Loucy (cell line): Measurements from ENCODE around the gene ABCA1.

ENCODE experiments used
- H2AFZ ChIP-seq: fragments of 200-600 bp; sonication (generic); 2 replicates; pipeline ENCODE4 v1.6.0; 2016; ENCODE audit warnings: antibody characterized with exemption, mild to moderate bottlenecking, low read length, moderate library complexity
- H3F3A ChIP-seq: fragments of 200-600 bp; 2 replicates; pipeline ENCODE4 v1.6.0; 2016; ENCODE audit warnings: antibody characterized with exemption, low read depth, mild to moderate bottlenecking
- H3K27me3 ChIP-seq: fragments of 200-600 bp; sonication (generic); 2 replicates; pipeline ENCODE4 v1.6.1; 2014; ENCODE audit warnings: low read length, mild to moderate bottlenecking; ENCODE audit not compliant: insufficient read depth, poor library complexity, severe bottlenecking
- H3K36me3 ChIP-seq: fragments of 200-600 bp; sonication (generic); 2 replicates; pipeline ENCODE4 v1.6.1; 2016; ENCODE audit warnings: low read length; ENCODE audit not compliant: insufficient read depth
- H3K4me1 ChIP-seq: fragments of 200-600 bp; sonication (generic); 2 replicates; pipeline ENCODE4 v1.5.1; 2014; ENCODE audit warnings: low read length, mild to moderate bottlenecking; ENCODE audit not compliant: insufficient read depth, poor library complexity, severe bottlenecking
- H3K4me2 ChIP-seq: fragments of 200-600 bp; sonication (generic); 2 replicates; pipeline ENCODE4 v1.6.0; 2014; ENCODE audit warnings: antibody characterized with exemption, low read length, low read depth, mild to moderate bottlenecking; ENCODE audit not compliant: poor library complexity, severe bottlenecking
- H3K4me3 ChIP-seq: fragments of 200-600 bp; sonication (generic); 2 replicates; pipeline ENCODE4 v1.5.1; 2014; ENCODE audit warnings: low read length, mild to moderate bottlenecking, mixed read lengths; ENCODE audit not compliant: poor library complexity, severe bottlenecking
- H3K79me2 ChIP-seq: fragments of 200-600 bp; sonication (generic); 2 replicates; pipeline ENCODE4 v1.6.1; 2014; ENCODE audit warnings: low read length; ENCODE audit not compliant: insufficient read depth
- H3K9ac ChIP-seq: fragments of 200-600 bp; sonication (generic); 2 replicates; pipeline ENCODE4 v1.6.0; 2014; ENCODE audit warnings: mild to moderate bottlenecking, low read depth, low read length, moderate library complexity; ENCODE audit not compliant: poor library complexity, severe bottlenecking
- H3K9me2 ChIP-seq: fragments of 200-600 bp; sonication (generic); replicated peaks from 2 replicates; pipeline ENCODE4 v1.6.1; 2016; ENCODE audit warnings: low read depth, low read length, mixed read lengths
- H3K9me3 ChIP-seq: fragments of 200-600 bp; sonication (generic); 2 replicates; pipeline ENCODE4 v1.6.1; 2014; ENCODE audit warnings: mild to moderate bottlenecking, antibody characterized with exemption, low read length, low read depth; ENCODE audit not compliant: insufficient read depth
- H4K20me1 ChIP-seq: fragments of 200-600 bp; sonication (generic); 2 replicates; pipeline ENCODE4 v1.6.0; 2014; ENCODE audit warnings: antibody characterized with exemption, low read length, mild to moderate bottlenecking; ENCODE audit not compliant: insufficient read depth, poor library complexity, severe bottlenecking
- EZH2phosphoT487 ChIP-seq: fragments of 200-600 bp; IDR thresholded peaks from 2 replicates; pipeline ENCODE4 v1.6.1; 2018; ENCODE audit warnings: antibody characterized with exemption, mild to moderate bottlenecking, moderate library complexity, borderline replicate concordance
- TF ChIP-seq, protein P1 (sequence below): fragments of 200-600 bp; sonication (generic); conservative IDR thresholded peaks from 2 replicates; pipeline ENCODE4 v1.5.1; 2014; ENCODE audit warnings: mild to moderate bottlenecking, antibody characterized with exemption, low read length

Gene ABCA1

DNA sequence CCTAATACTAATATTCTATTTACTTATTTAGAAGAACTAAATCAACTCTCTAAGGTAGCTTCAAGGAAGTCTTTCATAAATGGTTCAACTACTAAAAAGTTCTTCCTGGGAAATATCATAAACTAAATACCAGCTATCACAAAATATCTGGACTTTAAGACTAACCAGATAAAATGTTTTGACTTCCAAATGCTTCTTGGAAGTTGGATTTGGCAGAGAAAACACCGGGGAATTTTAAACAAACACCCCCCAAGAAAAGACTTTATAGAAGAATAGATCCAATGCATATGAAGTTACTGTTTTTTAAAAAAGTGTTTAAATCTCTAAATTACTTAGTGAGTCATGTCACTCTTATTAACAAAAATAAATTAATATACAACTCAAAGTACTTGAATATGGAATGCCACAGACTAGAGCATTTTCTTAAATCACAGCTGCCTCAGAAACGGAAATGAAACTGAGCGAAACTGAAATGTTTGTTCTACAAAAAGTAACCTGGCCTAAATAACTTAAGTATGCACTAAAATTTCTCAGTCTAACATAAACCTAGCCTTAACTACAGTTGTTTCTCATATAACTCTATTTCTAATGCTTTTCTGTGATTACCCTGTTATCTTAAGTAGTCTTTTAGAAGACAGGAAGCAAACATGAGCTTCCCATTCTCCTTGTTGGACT, 6.8 kb downstream of the ABCA1 start:
- Histone ChIP-seq H3K36me3 (no peaks in the 10 kb centered on the region), H3K79me2 (no peaks in the 10 kb centered on the region), H3K4me2 (no peak overlapping the region), H3K9ac (no peak overlapping the region), H3F3A (no peaks in the 10 kb centered on the region), H3K4me1 (no peaks in the 10 kb centered on the region), H3K4me3 (no peak overlapping the region), H3K9me2 (no peaks in the 10 kb centered on the region), H3K9me3 (no peaks in the 10 kb centered on the region), H4K20me1 (no peaks in the 10 kb centered on the region), H2AFZ (no peak overlapping the region), H3K27me3 (no peaks in the 10 kb centered on the region)
- no peak for TF ChIP-seq EZH2phosphoT487
- TF ChIP-seq, protein P1, sequence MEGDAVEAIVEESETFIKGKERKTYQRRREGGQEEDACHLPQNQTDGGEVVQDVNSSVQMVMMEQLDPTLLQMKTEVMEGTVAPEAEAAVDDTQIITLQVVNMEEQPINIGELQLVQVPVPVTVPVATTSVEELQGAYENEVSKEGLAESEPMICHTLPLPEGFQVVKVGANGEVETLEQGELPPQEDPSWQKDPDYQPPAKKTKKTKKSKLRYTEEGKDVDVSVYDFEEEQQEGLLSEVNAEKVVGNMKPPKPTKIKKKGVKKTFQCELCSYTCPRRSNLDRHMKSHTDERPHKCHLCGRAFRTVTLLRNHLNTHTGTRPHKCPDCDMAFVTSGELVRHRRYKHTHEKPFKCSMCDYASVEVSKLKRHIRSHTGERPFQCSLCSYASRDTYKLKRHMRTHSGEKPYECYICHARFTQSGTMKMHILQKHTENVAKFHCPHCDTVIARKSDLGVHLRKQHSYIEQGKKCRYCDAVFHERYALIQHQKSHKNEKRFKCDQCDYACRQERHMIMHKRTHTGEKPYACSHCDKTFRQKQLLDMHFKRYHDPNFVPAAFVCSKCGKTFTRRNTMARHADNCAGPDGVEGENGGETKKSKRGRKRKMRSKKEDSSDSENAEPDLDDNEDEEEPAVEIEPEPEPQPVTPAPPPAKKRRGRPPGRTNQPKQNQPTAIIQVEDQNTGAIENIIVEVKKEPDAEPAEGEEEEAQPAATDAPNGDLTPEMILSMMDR: no peak

DNA sequence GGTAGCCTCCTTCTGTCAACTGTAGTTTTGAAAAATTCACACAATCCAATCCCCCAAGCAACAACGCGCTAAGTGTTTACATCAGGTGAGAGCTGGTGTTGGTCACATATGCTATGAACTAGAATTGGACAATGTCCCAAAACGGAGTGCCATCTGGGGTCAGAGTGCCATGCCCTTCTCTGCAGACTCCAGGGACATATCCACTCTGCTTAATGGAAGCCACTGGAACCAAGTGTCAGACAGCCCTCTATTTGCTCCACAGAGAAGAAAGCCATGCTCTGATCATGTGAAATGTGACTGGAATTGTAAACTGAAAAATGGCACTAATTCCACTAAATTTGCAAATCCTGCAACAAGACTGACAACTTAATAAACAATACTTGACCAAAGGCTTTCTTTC, 12.2 kb downstream of the ABCA1 start:
- H3K79me2 ChIP-seq: no peaks in the 10 kb centered on the region
- H3K4me1 ChIP-seq: no peaks in the 10 kb centered on the region
- no peaks in the 10 kb centered on the region for H3F3A ChIP-seq
- H3K4me3 ChIP-seq: no peak overlapping the region
- no peaks in the 10 kb centered on the region for H3K27me3 ChIP-seq
- no peaks in the 10 kb centered on the region for H3K36me3 ChIP-seq
- TF ChIP-seq, protein P1: no peak
- no peak for TF ChIP-seq EZH2phosphoT487
- no peaks in the 10 kb centered on the region for H4K20me1 ChIP-seq
- H2AFZ ChIP-seq: no peak overlapping the region
- H3K4me2 ChIP-seq: no peak overlapping the region
- H3K9me3 ChIP-seq: no peaks in the 10 kb centered on the region
- no peaks in the 10 kb centered on the region for H3K9me2 ChIP-seq
- H3K9ac ChIP-seq: no peak overlapping the region

DNA sequence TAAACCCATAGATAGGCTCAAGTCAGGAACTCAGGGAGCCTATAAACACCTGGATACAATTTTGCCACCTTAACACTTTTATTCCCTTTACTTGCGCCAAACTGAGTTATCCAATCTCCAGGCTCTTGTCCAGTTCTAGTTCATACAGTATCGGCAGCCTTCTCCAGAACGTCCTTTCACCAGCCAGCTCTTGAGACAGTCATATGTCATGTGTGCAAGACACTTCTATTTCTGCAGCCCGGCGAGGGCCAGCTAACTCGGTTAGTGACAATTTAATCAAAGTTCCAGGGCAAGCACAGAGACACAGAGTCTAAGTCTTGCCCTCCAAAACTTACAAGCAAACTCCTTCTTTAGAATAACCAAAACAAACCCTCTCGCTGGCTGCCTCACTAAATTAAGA, 12.9 kb downstream of the ABCA1 start:
- no peaks in the 10 kb centered on the region for H4K20me1 ChIP-seq
- H3K9me2 ChIP-seq: no peaks in the 10 kb centered on the region
- H3K4me1 ChIP-seq: no peaks in the 10 kb centered on the region
- H3K9ac ChIP-seq: no peak overlapping the region
- no peaks in the 10 kb centered on the region for H3F3A ChIP-seq
- H3K4me2 ChIP-seq: no peak overlapping the region
- TF ChIP-seq EZH2phosphoT487: no peak
- TF ChIP-seq, protein P1: no peak
- no peaks in the 10 kb centered on the region for H3K36me3 ChIP-seq
- H3K9me3 ChIP-seq: no peaks in the 10 kb centered on the region
- no peak overlapping the region for H2AFZ ChIP-seq
- H3K79me2 ChIP-seq: no peaks in the 10 kb centered on the region
- H3K27me3 ChIP-seq: no peaks in the 10 kb centered on the region
- H3K4me3 ChIP-seq: no peak overlapping the region
